ENCODE data around the gene MNT.

The MNT gene

GRCh38 chr17:2414446-2415064 lies 13.7 kb upstream of the MNT start:
- DNase-seq, result no peak

DNA sequence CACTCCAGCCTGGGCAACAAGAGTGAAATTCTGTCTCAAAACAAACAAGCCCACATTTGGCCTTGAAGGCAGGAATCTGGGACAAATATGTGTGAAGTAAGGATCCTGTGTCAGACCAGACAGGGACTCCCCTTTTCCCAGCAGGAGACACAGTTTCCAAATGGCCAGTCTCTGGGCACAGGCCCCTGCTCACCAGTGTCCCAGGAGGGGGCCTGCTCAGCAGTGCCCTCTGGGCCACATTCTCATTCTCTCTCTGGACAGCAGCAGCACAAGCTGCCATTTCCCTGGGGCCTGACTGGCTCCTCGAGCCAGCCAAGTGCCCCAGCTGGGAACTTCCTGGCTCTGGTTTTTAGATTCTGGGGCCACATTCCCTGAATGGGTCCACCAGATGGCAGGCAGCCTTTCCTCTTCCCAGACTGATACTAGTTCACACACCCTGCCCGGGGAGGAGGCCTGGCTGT lies 11.7 kb upstream of the MNT start:
- DNase-seq, result no peak

DNA sequence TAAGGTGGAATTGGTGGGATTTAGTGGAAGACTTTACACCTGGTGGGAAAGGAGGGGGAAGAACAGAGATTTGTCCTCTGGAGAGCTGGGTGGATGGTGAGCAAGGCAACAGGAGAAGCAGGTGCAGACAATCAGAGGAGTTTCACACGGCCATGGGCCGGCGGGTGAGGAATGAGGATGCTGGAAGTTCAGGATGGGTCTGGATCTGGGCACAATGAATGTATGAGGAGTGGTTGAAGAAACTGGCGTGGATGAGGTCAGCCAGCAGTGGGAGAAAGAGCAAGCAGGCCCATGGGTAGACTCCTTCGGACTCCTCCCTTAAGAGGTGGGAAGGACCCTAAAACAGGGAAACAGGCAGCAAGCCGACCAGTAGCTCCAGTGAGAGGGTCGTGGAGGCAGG lies 10.1 kb upstream of the MNT start:
- no peak for DNase-seq

GRCh38 chr17:2406903-2407790 lies 6.3 kb upstream of the MNT start:
- no peak for DNase-seq

DNA sequence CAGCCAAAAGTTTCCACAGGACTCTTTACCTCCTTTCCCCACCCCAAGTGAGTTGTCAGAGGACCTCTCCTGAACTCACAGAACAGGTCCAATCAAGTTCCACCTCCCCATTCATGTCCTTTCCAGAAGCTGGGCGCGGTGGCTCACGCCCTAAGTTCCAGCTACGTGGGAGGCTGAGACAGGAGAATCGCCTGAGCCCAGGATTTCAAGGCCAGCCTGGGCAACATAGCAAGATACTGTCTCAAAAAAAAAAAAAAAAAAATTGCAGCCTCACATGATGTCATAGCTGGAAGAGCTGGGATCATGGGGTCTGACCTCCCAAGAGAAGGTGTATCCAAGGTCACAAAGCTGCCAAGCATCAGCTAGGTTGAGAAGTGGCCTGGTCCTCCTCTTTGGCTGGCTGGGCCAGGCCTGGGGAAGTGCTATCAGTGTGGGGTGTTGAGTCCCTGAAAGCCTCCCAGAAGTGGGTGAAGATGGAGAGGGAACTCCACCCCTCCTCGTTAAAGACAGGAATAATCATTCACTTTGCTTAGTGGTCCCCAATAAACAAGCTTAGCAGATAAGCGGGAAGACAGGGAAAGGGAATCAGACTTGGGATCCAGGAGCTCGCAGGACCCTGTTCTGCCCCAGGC lies 5.5 kb upstream of the MNT start:
- no peak for DNase-seq

DNA sequence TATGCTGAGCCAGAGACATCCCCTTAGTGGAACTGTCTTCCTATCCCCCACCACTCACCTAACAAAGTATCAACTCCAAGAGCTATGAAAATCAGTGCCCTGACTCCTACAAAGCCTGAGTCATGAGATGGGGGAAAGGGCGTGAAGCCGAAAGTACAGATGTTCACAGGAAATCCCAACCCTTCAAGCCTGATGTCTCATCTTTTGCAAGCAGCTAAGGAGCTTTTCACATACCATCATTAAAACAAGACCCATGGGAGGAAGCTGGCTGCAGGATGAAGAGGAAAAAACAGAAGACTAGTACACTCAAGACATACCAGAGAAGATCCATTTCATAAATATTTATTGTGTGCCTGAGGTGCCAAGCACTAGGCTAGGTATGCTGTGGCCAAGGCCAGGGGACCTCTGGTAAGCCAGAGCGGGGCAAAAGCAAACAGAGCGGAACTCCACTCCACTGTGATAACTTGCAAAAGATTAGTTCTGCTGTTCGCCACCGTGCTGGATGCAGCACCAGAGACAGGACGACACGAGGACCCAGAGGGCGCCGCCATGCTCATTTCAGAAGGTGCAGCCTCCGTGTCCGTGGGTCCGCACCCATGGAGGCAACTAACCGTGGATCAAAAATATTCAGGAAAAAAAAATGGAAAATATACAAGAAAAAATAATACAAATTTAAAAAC lies 4.5 kb upstream of the MNT start:
- DNase-seq, result no peak

GRCh38 chr17:2403044-2403443 lies 2.2 kb upstream of the MNT start:
- no peak for DNase-seq

GRCh38 chr17:2402544-2402943 lies 1.7 kb upstream of the MNT start:
- DNase-seq, result no peak

GRCh38 chr17:2401426-2402221 lies 764 bp upstream of the MNT start:
- DNase-seq, result peak; percentile 99

GRCh38 chr17:2400474-2400866 lies 390 bp downstream of the MNT start:
- DNase-seq, result peak; percentile 46

GRCh38 chr17:2399572-2400473 lies 1.0 kb downstream of the MNT start:
- DNase-seq, result peak; percentile 88

DNA sequence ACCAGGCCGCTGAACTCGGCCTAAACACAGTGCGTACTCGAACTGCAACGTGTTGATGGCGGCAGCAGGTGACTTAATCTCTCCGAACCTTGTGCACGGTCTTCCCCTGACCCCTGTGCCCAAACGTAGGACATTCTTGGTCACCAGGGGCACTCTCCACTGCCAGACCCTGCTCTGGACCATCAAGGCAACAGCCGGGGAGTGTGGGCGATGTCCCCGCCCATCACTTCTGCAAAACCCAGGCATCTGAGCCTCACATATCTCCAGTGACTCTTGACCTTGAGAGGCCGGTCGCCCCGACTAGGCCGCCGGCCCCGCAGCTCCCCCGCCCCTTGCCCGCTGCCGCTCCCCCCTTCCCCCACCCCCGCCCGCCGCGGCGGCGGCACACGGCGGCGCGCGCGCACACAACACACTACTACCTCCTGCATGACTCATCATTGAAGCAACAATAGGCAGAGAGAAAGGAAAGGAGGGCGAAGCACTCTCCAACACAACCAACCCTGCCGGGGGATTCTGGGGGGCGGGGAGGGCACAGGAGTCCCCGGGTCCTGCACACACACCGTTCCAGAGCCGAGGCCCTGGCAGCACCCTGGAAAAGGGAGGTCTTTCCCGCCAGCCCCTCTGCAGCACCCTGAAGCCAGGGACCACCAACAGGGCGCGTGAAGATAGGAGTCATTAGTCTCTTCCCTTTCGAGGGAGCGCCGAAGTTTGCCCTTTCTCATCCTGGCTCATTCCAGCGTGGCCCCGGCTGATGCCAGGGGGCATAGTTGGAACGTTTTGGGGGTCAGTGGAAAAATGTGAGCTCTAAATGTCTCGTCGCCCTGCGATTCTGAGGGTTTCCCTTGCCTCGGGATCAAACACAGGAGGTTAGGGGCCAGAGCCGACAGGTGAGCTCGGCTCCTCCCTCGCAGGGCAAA lies 1.9 kb downstream of the MNT start:
- peak; percentile 54 for DNase-seq

GRCh38 chr17:2398182-2398581 lies 2.7 kb downstream of the MNT start:
- no peak for DNase-seq

- no peak for DNase-seq
Measured at GRCh38 chr17:2397247-2398171, 3.4 kb downstream of the MNT start.

- DNase-seq, result peak; percentile 33
Measured at GRCh38 chr17:2396568-2397246, 4.2 kb downstream of the MNT start.

DNA sequence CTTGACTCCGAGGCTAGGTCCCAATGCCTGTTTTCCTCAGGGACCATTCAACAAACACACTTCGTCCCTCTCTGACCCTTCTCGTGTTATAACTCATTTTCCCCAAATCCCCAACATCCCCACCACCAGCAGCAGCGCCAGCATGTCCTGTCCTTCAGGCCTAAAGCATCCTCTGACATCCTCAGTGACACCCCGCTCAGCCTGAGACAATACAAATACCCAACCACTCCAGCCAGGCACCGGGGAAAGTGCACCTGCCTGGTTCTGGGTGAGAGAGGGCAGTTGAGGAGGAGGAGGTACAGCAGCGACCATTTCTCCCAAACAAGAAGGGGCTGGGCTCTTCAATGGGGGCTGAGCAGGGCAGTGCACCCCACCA lies 4.7 kb downstream of the MNT start:
- DNase-seq, result no peak

DNA sequence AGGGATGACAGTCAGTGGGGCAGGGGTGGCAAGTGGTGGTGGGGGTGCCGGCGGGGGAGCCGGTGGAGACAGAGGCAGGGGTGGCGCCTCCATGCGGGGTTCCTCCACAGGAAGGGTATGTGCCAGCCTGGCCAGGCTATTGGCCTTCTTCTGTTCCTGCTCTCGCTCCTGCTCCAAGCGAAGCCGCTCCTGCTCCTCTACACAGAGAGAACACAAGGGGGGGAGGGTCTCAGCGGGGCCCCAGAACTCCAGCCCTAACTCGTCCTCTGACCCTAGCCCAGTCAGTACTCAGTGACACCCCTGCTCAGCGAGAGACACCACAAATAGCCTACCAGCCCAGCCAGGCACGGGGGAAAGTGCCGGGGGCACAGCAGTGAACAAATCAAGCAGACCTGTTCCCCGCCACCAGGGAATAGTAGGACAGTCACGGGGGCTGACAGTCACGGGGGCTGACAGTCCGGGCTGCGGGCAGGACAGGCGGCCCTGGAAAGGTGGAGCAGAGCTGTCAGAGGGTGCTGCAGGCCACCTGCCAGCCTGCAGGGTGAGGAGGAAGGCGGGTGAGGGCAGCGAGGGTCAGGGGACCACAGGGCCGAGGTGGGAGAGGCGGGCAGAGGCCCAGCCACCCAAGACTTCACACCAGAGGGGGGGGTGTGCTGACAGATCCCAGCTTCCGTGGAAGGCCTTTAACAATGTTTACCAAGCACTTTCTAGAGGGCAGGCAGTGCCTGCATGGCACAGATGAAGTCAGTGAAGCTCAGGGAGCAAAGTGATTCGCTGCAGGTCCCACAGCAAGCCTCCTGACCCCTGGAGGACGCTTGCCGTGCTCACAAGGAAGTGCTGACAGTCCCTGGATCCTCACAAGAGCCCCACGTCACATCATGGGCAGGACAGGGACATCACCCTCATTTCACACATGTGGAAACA lies 5.3 kb downstream of the MNT start:
- DNase-seq, result no peak
